Prostate gland (tissue), 2 donors: ENCODE data around the gene SLC50A1.

Experiments used
- CTCF ChIP-seq, 4 experiments: fragments of 200-600 bp in 2 of 4; fragments of 450-650 bp in 2 of 4; sonication (generic) in 2 of 4; IDR thresholded peaks; 1 replicate in 3 of 4; 2 replicates in 1 of 4; pipeline ENCODE4 v1.5.1; 2016 to 2019; ENCODE audit warnings: antibody characterized with exemption in 4 of 4, mild to moderate bottlenecking in 2 of 4, moderate library complexity in 2 of 4
- POLR2AphosphoS5 ChIP-seq: sonication (generic); formaldehyde crosslinking; IDR thresholded peaks from one replicate; pipeline ENCODE4 v1.6.1; 2017; ENCODE audit warnings: antibody characterized with exemption

GRCh38 chr1:155141749-155142148 lies 6.1 kb downstream of the SLC50A1 start:
- TF ChIP-seq CTCF (IDR thresholded peaks at IDR 0.05) (no peak), POLR2AphosphoS5 (no peak)
